Measurements from ENCODE around the gene EPHX1.
"Not testable (repeated sequence)": the region's sequence is repeated elsewhere in the genome, so short reads cannot be mapped to it uniquely, and the experiment has no call there.

The EPHX1 gene

DNA sequence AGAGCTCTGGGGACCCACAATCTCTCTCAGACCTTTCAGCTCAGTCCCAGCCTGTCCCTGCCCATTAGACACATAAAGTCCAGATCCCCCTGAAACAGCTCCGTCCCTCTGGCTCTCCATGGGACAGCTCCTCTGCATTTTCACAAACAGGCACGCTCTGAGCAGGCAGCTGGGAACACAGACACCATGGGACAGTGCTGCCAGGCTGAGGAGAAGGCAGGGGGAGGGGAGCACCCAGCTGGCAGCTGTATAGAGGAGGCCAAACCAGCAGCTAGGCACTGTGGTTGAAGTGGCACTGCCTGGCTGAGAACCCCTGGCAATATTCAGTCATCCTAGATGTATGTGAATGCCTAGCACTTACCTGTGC, 70.3 kb downstream of the EPHX1 start:
- DNase-seq (ENCODE audit: low read depth in 1 of 2, low spot score in 1 of 2): no peak

DNA sequence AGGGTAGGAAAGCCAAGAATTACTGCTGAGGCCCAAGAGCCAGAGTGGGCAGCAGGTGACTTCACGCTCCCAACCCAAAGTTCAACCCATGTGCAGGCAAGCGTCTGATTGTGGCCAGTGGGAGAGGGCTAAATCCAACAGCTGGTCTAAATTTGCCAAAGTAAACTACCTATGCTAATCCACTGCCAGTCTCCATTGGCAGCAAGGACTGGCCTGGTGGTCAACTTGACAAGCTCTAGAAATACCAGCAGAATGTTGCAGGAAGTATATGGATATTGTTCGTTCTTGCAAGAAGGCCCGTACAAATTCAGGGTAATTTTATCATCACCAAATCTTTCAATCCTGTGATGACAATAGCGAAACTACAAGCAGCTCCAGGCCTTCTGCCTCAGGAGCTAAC, 70.7 kb downstream of the EPHX1 start:
- DNase-seq (ENCODE audit: low read depth in 1 of 2, low spot score in 1 of 2): no peak

DNA sequence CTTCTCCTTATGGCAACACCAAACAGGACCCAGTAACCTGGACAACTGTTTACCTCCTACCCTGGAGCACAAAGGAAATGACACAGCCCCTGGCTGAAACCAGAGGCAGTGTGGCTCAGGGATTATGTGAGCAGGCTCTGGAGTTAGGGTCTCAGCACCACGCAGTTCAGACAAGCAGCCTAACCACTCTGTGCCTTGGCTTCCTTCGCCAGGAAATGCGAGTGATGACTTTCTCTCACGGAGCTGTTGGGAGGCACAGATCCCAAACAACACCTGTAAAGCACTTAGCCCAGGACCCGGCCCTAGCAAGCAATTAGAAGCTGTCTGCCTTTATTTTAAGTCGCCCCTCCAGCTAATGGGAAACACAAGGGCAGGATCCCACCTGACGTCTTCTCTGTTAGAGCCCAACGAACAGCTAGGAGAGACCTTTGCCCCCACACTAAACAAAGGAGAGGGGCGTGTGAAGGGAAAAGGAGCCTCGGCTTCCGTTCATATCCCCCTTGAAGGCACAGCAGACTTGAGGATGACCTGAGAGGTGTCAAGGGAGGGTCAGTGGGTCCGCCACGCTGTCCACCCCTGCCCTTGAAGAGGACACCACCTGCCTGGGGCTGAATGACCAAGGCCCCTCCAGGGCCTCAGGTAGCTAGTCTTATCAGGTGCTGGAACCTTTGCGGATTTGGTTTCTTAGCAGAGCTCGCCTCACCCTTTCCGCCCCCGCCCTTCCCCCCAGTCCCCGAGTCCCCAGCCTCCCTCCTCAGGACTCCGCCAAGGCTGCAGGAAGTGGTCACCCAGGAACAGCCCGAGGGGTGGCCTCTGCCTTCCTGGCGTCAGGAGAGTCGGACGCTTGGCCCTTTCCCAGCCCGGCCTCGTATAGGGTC, 71.4 kb downstream of the EPHX1 start:
- no peak for DNase-seq (ENCODE audit: low read depth in 1 of 2, low spot score in 1 of 2)

DNA sequence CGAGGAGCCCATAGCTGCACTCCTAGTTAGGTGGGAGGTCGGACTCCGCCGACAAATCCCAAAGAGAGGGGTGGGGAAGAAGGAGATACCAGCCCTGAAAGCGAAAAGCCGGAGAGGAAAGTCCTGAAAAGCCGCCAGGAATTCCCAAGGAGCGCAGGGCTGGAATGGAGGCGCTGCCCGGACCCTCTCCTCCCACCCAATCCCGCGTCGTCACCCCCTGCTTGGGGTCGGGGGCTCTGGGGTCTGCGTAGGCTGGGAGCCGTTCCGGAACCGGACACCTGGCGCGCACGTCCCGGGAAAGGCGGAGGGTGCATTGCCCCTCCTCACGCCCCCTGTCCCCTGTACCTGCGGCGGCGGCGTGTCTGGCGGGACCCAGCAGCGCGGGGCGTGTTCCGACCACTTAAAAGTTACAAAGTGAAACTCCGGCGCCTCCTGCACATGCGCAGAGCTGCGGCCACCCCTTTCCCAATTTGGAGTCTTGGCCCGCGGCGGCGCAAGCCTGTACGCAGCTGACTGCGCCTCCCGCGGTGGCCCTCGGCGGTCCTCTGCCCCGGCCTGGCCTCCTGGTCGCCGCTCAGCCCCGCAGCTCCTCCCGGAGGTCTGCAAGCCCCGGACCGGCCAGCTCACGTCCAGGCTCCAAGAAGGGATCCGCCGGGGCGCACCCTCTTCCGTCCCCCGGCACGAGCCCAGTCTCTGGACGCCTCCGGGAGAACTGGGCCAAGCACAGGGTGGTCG, 72.2 kb downstream of the EPHX1 start, which contains the start of gene TMEM63A:
TMEM63A (minus strand) TSS at position 422 of the 735 bp plus-strand sequence. CDS start 4,800 bp downstream, outside the sequence.
- peak; percentile 80 to 82 for DNase-seq (ENCODE audit: low read depth in 1 of 2, low spot score in 1 of 2)

DNA sequence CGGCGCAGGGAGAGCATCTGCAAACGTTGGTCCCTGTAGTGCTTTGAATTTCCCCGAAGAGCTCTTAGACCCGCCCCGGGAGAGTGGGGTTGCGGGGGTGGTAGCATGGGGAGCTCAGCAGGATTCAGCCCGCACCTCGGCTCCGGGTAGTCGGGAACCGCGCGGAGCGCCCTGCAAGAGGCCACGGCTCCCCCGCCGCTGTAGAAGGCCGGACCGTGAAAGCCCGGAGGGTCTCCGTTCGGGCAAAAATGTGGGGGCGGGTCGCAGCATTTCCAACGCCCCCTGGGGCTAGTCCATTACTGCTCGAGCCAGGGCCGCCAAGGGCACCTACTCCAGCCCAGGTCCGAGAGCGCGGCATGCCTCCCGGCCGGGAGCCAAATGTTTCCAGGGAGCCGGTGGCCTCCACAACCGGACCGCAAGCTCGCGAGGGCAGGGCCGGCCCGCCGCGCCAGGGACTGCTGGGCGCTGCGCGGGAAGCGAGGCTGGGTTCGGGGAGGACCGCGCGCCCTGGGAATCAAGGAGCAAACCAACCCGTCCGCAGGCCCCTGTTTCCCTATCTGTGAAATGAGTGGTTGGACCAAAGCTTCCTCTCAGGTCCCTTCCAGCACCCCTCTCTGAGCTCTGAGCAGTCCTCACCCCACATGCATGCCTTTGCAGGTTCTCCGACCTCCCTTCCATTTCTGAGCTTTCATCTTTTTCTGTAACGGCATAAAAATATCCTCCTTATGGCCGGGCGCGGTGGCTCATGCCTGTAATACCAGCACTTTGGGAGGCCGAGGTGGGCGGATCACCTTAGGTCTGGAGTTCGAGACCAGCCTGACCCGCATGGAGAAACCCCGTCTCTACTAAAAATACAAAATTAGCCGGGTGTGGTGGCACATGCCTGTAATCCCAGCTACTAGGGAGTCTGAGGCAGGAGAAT, 73.0 kb downstream of the EPHX1 start:
- peak in 1 of 2 donors; percentile 25 for DNase-seq (ENCODE audit: low read depth in 1 of 2, low spot score in 1 of 2)

DNA sequence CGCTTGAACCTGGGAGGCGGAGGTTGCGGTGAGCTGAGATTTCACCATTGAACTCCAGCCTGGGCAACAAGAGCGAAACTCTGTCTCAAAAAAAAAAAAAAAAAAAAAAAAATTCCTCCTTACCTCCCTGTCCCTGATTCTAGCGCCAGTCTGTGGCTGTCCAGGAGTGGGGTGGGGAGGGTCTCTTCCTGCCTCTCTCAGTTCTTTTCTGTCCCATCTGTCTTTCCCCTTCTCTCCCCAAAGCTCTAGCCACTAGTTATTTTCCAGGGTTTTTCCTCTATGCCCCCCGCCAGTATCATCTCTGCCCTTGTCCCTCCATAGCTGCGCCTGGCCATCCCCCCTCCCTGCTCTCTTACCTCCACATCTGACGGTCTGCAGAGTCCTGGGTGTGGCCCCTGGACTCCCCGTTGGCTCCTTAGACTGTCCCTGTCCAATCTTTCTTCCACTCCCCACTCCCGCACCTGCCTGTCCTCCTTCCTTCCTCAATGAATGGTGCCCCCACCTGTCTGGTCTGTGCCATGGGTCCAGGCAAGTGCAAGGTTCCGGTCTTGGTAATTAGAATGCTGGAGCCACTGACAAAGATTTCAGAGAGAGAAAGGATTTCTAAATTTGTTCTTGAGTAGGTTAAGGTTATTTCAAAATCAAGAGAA, 73.8 kb downstream of the EPHX1 start:
- no peak for DNase-seq (ENCODE audit: low read depth in 1 of 2, low spot score in 1 of 2)

DNA sequence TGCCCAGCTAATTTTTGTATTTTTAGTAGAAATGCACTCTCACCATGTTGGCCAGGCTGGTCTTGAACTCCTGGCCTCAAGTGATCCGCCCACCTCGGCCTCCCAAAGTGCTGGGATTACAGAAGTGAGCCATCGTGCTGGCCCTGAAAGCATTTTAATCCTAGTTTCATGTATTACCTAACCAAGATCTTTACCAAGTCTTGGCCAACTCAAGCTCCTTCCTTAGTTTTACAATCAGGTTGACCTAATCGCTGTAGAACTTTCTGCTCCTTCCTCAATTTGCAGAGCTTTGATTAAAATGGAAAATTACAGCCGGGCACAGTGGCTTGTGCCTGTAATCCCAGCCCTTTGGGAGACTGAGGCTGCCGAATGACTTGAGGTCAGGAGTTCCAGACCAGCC, 75.4 kb downstream of the EPHX1 start:
- DNase-seq (ENCODE audit: low read depth in 1 of 2, low spot score in 1 of 2): no peak

DNA sequence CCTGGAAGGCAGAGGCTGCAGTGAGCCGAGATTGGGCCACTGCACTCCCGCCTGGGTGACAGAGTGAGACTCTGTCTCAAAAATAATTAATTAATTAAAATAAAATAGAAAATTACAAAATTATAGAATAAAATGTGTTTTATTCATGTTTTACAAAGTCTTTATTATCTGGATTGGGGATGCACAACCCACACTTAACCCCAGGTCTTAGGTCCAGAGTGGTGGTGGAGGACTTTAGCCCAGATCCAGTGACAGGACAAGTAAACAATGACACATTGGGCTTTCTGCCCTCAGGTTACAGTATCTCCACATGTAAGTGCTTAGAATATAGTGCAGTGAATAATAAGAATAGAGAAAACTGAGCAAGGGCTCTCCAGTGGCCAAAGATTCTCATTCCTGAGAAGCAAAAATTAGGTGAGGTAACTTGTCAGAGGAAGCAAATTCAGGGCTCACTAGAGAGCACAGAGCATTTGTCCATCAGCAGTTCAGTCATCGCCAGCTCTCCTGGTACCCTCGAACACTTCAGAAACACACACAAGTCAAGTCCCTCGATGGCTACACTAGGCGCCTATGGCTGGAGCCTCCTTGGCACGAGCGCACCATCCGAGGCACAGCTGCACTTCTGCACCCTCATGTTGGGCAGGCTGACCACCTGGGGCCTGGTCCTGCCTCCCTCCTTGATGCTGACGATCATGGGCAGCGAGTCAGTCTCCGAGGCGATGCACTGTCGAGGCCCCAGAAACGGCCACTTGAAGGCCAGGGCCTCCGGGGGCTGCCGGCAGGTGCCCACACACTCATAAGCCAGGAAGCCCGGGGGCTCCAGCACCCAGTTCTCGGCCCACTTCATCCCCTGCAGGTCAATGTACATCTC, 76.5 kb downstream of the EPHX1 start:
- DNase-seq (ENCODE audit: low read depth in 1 of 2, low spot score in 1 of 2): no peak

DNA sequence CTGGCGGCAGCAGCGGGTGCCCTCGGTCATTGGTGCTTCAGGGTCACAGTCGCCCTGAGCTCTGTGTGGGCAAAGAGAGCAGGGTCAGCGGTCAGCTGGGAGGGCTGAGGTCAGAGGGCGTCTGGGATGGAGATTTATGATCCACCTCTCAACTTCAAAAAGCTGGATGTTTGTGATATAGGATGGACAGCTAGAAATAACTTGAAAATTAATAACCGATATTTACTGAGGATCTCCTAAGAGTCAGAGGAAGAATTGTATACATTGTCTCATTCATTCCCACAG, 77.0 kb downstream of the EPHX1 start:
- no peak for DNase-seq (ENCODE audit: low read depth in 1 of 2, low spot score in 1 of 2)

DNA sequence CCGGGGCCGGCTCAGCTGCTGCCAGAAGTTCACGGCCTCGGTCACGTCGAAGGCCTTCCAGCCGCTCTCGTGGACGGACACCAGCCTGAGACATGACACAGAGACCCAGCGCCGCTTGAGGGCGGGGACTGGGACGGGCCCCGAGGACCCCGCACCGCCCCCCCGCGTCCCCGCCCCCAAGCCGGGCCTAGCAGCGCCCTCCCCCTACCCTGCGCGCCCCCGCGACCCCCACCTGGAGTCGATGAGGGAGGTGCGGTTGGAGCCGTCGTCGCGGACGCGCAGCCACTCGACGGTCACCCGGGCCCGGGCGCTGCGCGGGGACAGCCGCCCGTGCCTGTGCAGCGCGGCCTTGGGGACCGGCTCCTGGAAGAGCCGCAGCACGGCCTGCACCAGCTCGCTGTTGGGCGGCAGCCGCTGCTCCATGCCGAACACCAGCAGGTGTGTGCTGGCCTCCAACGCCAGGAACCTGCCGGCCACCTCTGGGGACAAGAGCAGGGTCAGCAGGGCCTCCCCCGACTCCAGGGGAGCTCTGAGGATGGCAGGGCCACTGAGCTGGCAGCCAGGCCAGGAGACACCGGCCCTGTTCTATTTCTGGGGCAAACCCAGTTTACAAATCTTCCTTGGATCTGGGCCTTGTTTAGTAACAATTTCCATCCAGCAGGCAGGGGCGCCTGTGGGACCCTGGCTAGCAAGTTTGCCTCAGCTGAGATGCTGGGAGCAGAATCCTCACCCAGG, 77.8 kb downstream of the EPHX1 start:
- not testable (repeated sequence) for DNase-seq (ENCODE audit: low read depth in 1 of 2, low spot score in 1 of 2)

DNA sequence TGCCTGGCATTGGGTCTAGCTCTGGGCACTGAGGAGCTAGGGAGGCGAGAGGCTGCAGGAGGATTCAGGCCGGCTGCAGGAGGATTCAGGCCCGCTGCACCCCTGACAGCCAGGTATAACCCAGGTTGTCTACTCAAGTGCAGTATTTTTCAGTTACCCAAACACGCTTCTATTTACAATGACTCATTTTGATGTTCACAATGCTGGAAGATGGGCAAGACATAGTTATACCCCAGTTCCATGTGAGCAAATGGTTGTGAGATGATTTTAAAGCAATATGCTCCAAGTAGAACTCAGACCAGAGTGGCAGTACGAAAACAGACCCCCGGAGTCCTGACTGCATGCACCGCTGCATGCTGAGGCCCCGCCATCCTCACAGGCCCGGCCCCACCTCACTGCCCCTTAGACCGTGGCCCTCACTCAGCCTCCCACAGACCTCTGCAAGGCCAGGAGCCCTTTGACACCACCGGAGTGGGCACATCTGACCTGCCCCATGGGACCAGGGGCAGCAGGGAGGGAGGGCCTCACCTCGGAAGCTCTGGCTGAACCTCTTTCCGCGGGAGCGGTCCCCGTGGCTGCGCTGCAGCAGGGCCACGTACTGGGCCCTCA, 78.5 kb downstream of the EPHX1 start:
- no peak for DNase-seq (ENCODE audit: low read depth in 1 of 2, low spot score in 1 of 2)

DNA sequence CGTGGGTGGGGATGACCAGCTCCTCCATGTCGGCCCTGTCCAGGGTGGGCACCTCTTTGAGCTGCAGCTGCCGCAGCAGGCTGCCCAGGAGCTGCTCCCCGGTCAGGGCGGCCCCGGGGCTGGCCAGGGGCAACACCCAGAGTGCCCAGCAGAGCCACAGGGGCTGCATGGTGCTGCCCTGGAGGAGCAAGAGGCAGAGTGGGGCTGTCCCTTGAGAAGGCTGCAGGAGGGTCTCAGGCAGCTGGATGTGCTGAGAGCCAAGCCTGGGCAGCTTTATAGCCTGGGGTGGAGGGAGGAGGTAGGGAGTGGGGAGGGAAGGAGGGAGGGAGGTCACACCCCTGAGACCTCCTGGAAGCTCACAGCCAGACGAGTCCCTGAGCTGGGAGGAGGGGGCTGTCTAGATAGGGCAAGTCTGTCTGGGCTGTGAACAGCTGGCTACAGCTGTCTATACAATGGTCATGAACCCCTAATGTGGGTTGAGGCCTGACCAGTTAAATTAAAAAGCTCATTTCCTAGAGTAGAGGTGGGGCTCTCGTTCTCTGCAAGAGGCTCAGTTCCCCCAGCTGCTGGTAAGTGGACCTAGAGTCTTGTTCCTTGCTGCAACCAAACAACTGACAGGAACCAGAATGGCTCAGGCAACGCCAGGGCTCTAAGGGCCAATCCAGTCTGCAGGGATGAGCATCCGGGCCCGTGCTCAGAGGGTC, 79.1 kb downstream of the EPHX1 start, which contains the start of gene LEFTY1:
LEFTY1 (minus strand) TSS at position 249 of the 704 bp plus-strand sequence; CDS start at position 169, 80 bp downstream.
- DNase-seq (ENCODE audit: low read depth in 1 of 2, low spot score in 1 of 2): no peak

DNA sequence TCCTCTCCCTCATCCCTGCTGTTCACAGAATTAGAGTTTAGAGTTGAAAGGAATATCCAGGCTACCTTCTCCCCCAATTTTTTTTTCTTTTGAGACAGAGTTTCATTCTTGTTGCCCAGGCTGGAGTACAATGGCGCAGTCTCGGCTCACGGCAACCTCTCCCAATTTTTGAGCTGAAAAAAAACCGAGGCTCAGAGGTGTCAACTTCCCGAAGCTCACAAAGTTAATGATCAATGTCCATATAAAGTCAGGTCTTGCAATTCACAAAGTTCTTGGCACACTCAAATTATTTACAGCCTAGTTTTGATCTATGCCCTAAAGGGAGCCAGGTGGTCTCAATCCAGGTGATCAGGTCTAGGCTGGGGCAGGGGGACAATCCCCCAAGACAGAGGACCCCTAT, 79.8 kb downstream of the EPHX1 start:
- DNase-seq (ENCODE audit: low read depth in 1 of 2, low spot score in 1 of 2): no peak

DNA sequence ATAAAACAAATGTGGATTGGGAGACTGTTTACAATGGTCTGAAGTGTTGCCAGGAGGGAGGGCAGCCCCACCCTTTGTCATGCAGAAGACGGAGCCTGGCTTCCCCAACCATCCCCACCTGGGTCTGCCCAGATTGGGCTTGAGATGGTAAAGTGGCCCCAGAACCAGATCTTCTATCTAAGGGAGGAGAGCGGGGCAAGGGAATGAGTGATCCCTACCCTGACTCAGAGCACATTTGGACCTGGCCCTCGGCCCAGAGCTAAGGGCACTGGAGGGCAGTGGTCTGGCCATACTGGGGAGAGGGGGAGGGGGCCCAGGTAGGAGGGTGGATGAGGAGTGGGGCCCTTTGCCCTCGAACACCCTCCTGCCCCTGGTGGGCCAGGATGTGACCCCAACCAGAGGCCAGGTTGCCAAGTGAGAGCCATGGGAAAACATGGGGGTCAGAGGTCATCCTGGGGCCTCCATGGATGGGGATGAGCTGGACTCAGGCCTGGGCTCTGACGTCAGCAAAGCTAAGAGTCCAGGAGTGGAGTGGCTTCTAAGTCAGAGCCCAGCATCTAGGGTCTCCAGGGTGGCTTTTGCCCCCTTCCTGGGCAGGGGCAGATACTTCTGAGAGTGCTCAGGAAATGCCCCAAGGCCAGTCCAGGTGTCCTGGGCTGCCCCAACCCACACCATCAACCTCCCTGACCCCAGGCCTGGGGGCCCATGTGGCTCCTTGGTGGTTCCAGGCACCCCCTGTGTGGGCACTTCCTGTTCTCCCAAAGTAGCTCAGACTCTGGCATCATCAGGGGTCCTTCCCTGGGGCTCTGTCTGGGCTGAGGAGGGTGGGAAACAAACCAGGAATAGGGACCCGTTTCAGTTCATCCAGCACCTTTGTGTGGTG, 80.7 kb downstream of the EPHX1 start:
- DNase-seq (ENCODE audit: low read depth in 1 of 2, low spot score in 1 of 2): no peak

DNA sequence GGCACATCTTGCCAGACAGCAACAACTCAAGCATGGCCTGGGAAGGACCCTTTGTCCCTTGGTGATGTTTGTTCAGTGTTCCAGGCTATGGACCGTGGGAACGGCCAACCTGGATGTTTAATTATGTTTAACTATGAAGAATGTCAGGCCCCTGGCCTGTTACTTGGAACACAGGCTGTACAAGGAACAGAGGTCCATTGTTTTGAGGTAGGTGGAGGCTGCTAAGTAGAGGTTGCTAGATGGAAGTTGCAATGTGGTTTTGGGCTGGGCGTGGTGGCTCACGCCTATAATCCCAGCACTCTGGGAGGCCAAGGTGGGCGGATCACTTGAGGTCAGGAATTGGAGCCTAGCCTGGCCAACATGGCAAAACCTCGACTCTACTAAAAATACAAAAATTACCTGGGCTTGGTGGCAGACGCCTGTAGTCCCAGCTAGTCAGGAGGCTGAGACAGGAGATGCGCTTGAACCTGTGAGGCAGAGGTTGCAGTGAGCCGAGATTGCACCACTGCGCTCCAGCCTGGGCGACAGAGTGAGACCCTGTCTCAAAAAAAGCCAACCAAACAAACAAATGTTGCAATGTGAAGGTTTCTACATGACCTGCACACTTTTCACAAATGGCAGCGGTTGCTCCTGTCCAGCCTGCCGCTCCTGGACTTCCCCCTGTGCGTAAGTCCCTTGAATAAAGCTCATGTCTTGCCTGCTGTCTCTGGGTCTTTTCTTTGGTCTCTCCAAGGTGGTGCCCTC, 81.5 kb downstream of the EPHX1 start:
- no peak for DNase-seq (ENCODE audit: low read depth in 1 of 2, low spot score in 1 of 2)

DNA sequence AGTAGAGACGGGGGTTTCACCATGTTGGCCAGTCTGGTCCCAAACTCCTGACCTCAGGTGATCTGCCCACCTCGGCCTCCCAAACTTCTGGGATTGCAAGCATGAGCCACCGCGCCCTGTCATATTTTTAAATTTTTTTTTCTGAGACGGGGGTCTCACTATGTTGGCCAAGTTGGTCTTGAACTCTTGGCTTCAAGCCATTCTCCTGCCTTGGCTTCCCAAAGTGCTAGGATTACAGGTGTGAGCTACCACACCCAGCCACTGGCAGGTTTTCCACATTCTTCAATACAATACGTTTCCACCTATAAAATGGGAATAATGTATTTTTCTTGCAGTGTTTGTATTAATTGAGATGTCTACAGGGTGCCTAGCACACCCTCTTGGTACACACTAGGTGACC, 82.4 kb downstream of the EPHX1 start:
- DNase-seq (ENCODE audit: low read depth in 1 of 2, low spot score in 1 of 2): no peak

All from stimulated activated CD4-positive, alpha-beta T cell treated with anti-CD3 and anti-CD28 coated beads, Interleukin-15, amount 100 ng/mL, for 1 hour (primary cell).